Astrocyte (in vitro differentiated cells and primary cell): ENCODE measurements around the gene KCNC4. TPM values are rescaled to one million over a fixed set of nuclear protein-coding genes. Genes with fewer than 3 reads are reported as not detected.

Source experiments
- DNase-seq: peaks from one replicate; pipeline ENCODE4 v3.0.0-alpha.2; 2010; ENCODE audit warnings: low read depth
- FAIRE-seq: peaks from 2 replicates; lab custom pipeline; 2011; peaks lifted over from hg19 to GRCh38; lab: Jason Lieb, UNC
- H2AFZ ChIP-seq: 2 replicates; pipeline ENCODE4 v1.6.0; 2012; ENCODE audit warnings: low read depth, low read length, inconsistent platforms
- H3K27ac ChIP-seq: 2 replicates; pipeline ENCODE4 v1.5.1; 2011; ENCODE audit warnings: low read depth, low read length, inconsistent platforms
- H3K27me3 ChIP-seq: 2 replicates; pipeline ENCODE4 v1.6.0; 2011; ENCODE audit warnings: low read length, inconsistent platforms; ENCODE audit not compliant: insufficient read depth
- H3K36me3 ChIP-seq: 2 replicates; pipeline ENCODE4 v1.5.1; 2011; ENCODE audit warnings: low read length, inconsistent platforms; ENCODE audit not compliant: insufficient read depth
- H3K4me1 ChIP-seq: 2 replicates; pipeline ENCODE4 v1.5.1; 2011; ENCODE audit warnings: low read length, inconsistent platforms; ENCODE audit not compliant: insufficient read depth
- H3K4me2 ChIP-seq: 2 replicates; pipeline ENCODE4 v1.6.0; 2012; ENCODE audit warnings: low read length, inconsistent platforms
- H3K4me3 ChIP-seq: 2 replicates; pipeline ENCODE4 v1.5.1; 2011; ENCODE audit warnings: low read depth, mild to moderate bottlenecking, low read length, inconsistent platforms; ENCODE audit not compliant: insufficient read depth
- H3K79me2 ChIP-seq: 2 replicates; pipeline ENCODE4 v1.6.0; 2012; ENCODE audit warnings: mild to moderate bottlenecking, low read length, inconsistent platforms; ENCODE audit not compliant: insufficient read depth
- H3K9ac ChIP-seq: 2 replicates; pipeline ENCODE4 v1.6.0; 2012; ENCODE audit warnings: mild to moderate bottlenecking, low read length, inconsistent platforms
- H3K9me3 ChIP-seq: 2 replicates; pipeline ENCODE4 v1.5.1; 2012; ENCODE audit warnings: low read depth, mild to moderate bottlenecking, low read length, inconsistent platforms; ENCODE audit not compliant: insufficient read depth
- H4K20me1 ChIP-seq: 2 replicates; pipeline ENCODE4 v1.6.0; 2012; ENCODE audit warnings: low read length, inconsistent platforms; ENCODE audit not compliant: insufficient read depth
- H3K27ac Mint-ChIP-seq: one replicate; pipeline ENCODE4 v1.8.0; 2021; ENCODE audit warnings: mild to moderate bottlenecking, mixed read lengths; ENCODE audit not compliant: unreplicated experiment
- H3K27me3 Mint-ChIP-seq: one replicate; pipeline ENCODE4 v1.8.0; 2021; ENCODE audit warnings: low read depth, mixed read lengths; ENCODE audit not compliant: unreplicated experiment
- H3K36me3 Mint-ChIP-seq: one replicate; pipeline ENCODE4 v1.8.0; 2021; ENCODE audit warnings: low read depth, mixed read lengths; ENCODE audit not compliant: unreplicated experiment
- H3K4me1 Mint-ChIP-seq: one replicate; pipeline ENCODE4 v1.8.0; 2021; ENCODE audit warnings: low read depth, mixed read lengths; ENCODE audit not compliant: unreplicated experiment
- H3K4me3 Mint-ChIP-seq: one replicate; pipeline ENCODE4 v1.8.0; 2021; ENCODE audit warnings: mild to moderate bottlenecking, moderate library complexity, mixed read lengths; ENCODE audit not compliant: unreplicated experiment
- H3K9me3 Mint-ChIP-seq: one replicate; pipeline ENCODE4 v1.8.0; 2021; ENCODE audit warnings: mild to moderate bottlenecking, mixed read lengths; ENCODE audit not compliant: unreplicated experiment
- CTCF ChIP-seq: IDR thresholded peaks from 2 replicates; pipeline ENCODE4 v1.5.1; 2011; ENCODE audit warnings: low read depth, mild to moderate bottlenecking, inconsistent platforms, low read length, moderate library complexity; ENCODE audit not compliant: insufficient read depth
- EZH2 ChIP-seq: IDR thresholded peaks from 2 replicates; pipeline ENCODE4 v1.6.1; 2012; ENCODE audit warnings: mild to moderate bottlenecking, low read length, inconsistent platforms; ENCODE audit not compliant: insufficient read depth
- total RNA-seq: library from RNA; stranded (reverse); gene quantifications from 2 replicates; pipeline ENCODE4 v1.2.1, GENCODE V29; 2021

Gene KCNC4
- total RNA-seq, 1 donor from 2014 or later = 2.6 TPM

- H3K4me1 ChIP-seq = peaks cover 5% of the 10 kb centered on the region
- no peak for DNase-seq
- Mint-ChIP-seq H3K27ac (no peak overlapping the region), H3K9me3 (peaks cover 3% of the 10 kb centered on the region), H3K4me1 (peaks cover 25% of the 10 kb centered on the region), H3K4me3 (no peak overlapping the region), H3K27me3 (no peaks in the 10 kb centered on the region), H3K36me3 (peaks cover 6% of the 10 kb centered on the region)
- peaks cover 2% of the 10 kb centered on the region for H3K27me3 ChIP-seq
- no peak overlapping the region for H3K4me2 ChIP-seq
- no peaks in the 10 kb centered on the region for H3K36me3 ChIP-seq
- H3K9me3 ChIP-seq = no peaks in the 10 kb centered on the region
- no peaks in the 10 kb centered on the region for H4K20me1 ChIP-seq
- no peaks in the 10 kb centered on the region for H3K79me2 ChIP-seq
- H2AFZ ChIP-seq = no peak overlapping the region
- H3K9ac ChIP-seq = no peak overlapping the region
- TF ChIP-seq EZH2 = no peak
- no peak for TF ChIP-seq CTCF
- no peak overlapping the region for H3K27ac ChIP-seq
- no peak for FAIRE-seq
- no peak overlapping the region for H3K4me3 ChIP-seq
These were observed 32.3 kb upstream of the KCNC4 start for GRCh38 chr1:110177775-110178174.

- no peak overlapping the region for H2AFZ ChIP-seq
- Mint-ChIP-seq H3K4me3 (no peak overlapping the region), H3K27me3 (peaks cover 5% of the 10 kb centered on the region), H3K36me3 (peaks cover under 1% of the 10 kb centered on the region), H3K4me1 (peaks cover 25% of the 10 kb centered on the region), H3K9me3 (no peaks in the 10 kb centered on the region), H3K27ac (no peak overlapping the region)
- H3K9me3 ChIP-seq = no peaks in the 10 kb centered on the region
- peaks cover 2% of the 10 kb centered on the region for H3K4me1 ChIP-seq
- DNase-seq (no peak), FAIRE-seq (no peak)
- H3K4me3 ChIP-seq = no peak overlapping the region
- TF ChIP-seq CTCF = no peak
- no peak for TF ChIP-seq EZH2
- no peaks in the 10 kb centered on the region for H4K20me1 ChIP-seq
- no peak overlapping the region for H3K9ac ChIP-seq
- no peak overlapping the region for H3K4me2 ChIP-seq
- no peak overlapping the region for H3K27ac ChIP-seq
- peaks cover 8% of the 10 kb centered on the region for H3K27me3 ChIP-seq
- no peaks in the 10 kb centered on the region for H3K79me2 ChIP-seq
- no peaks in the 10 kb centered on the region for H3K36me3 ChIP-seq
These were observed 26.4 kb upstream of the KCNC4 start for GRCh38 chr1:110183642-110184167.

GRCh38 chr1:110184446-110184845, 25.7 kb upstream of the KCNC4 start:
- no peaks in the 10 kb centered on the region for H3K9me3 Mint-ChIP-seq
- no peaks in the 10 kb centered on the region for H3K36me3 ChIP-seq
- H3K4me3 Mint-ChIP-seq = no peak overlapping the region
- TF ChIP-seq CTCF (no peak), EZH2 (no peak)
- no peak for FAIRE-seq
- H4K20me1 ChIP-seq = no peaks in the 10 kb centered on the region
- no peak overlapping the region for H2AFZ ChIP-seq
- no peaks in the 10 kb centered on the region for H3K36me3 Mint-ChIP-seq
- no peak for DNase-seq
- H3K9ac ChIP-seq = no peak overlapping the region
- H3K27ac Mint-ChIP-seq = no peak overlapping the region
- H3K79me2 ChIP-seq = no peaks in the 10 kb centered on the region
- H3K27me3 Mint-ChIP-seq = peaks cover 11% of the 10 kb centered on the region
- peaks cover 8% of the 10 kb centered on the region for H3K27me3 ChIP-seq
- H3K4me3 ChIP-seq = no peak overlapping the region
- peaks cover 2% of the 10 kb centered on the region for H3K4me1 ChIP-seq
- H3K27ac ChIP-seq = no peak overlapping the region
- no peaks in the 10 kb centered on the region for H3K9me3 ChIP-seq
- H3K4me2 ChIP-seq = no peak overlapping the region
- H3K4me1 Mint-ChIP-seq = peaks cover 30% of the 10 kb centered on the region
